NCI-H1092 (cell line): Measurements from ENCODE around the gene TTC13.
A peak's percentile ranks its signal among the peaks of the same experiment; 100 is the strongest.

Experiments
- DNase-seq: peaks from one replicate; lab custom pipeline; 2025; lab: John Stamatoyannopoulos, UW

The TTC13 gene

GRCh38 chr1:230869500-230869899 is 109.2 kb downstream of the TTC13 start:
- no peak for DNase-seq

- DNase-seq = peak; percentile 38
Measured at GRCh38 chr1:230868736-230869385, 109.8 kb downstream of the TTC13 start.

GRCh38 chr1:230867903-230868735 is 110.5 kb downstream of the TTC13 start, which contains the start of gene C1orf198:
Gene C1orf198 (minus strand): TSS chr1:230868521. CDS start chr1:230868512, 9 bp downstream.
- DNase-seq = peak; percentile 75

GRCh38 chr1:230867101-230867902 is 111.4 kb downstream of the TTC13 start:
- DNase-seq = no peak

- no peak for DNase-seq
Measured at GRCh38 chr1:230866171-230867070, 112.2 kb downstream of the TTC13 start.

- no peak for DNase-seq
Measured at GRCh38 chr1:230865062-230865817, 113.4 kb downstream of the TTC13 start.

- DNase-seq = no peak
Measured at GRCh38 chr1:230864441-230864840, 114.2 kb downstream of the TTC13 start.

GRCh38 chr1:230863449-230863848 is 115.2 kb downstream of the TTC13 start:
- DNase-seq = no peak

GRCh38 chr1:230861970-230862595 is 116.6 kb downstream of the TTC13 start:
- no peak for DNase-seq

- no peak for DNase-seq
Measured at GRCh38 chr1:230861489-230861888, 117.2 kb downstream of the TTC13 start.

GRCh38 chr1:230860617-230861384 is 117.9 kb downstream of the TTC13 start:
- no peak for DNase-seq

GRCh38 chr1:230858918-230859729 is 119.5 kb downstream of the TTC13 start:
- DNase-seq = no peak

GRCh38 chr1:230858236-230858820 is 120.3 kb downstream of the TTC13 start:
- no peak for DNase-seq

- no peak for DNase-seq
Measured at GRCh38 chr1:230857822-230858221, 120.8 kb downstream of the TTC13 start.

GRCh38 chr1:230857077-230857476 is 121.6 kb downstream of the TTC13 start:
- DNase-seq = no peak
